Choroid plexus epithelial cell (primary cell): Measurements from ENCODE around the gene SCOC.

ENCODE experiments used
- DNase-seq: peaks from one replicate; pipeline ENCODE4 v3.0.0-alpha.2; 2010; ENCODE audit warnings: low read depth
- H3K4me3 ChIP-seq: 2 replicates; pipeline ENCODE4 v1.5.1; 2011; ENCODE audit warnings: low read depth, mild to moderate bottlenecking, control low read depth, low read length, moderate library complexity
- TF ChIP-seq, protein P1 (sequence below): conservative IDR thresholded peaks from 2 replicates; pipeline ENCODE4 v1.5.1; 2011; ENCODE audit warnings: low read depth, mild to moderate bottlenecking, control low read depth, inconsistent platforms, low read length, moderate library complexity

The SCOC gene

DNA sequence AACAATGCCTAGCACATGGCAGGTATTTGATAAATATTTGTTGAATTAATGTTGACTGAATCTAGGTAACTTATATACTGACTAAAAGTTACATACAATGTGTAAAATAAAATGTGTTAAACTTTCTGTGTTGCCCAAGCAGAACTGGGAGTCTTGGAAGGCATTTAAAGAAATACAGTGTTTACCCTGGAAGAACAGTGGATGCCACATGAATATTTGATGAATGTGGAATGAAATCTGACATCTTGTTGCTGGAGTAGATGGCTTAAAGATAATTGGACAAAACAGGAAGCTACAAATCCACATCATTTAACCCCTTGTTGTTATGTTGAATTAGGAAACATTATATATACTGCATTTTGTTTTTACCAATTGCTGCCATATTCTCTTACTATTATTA lies 39.9 kb upstream of the SCOC start:
- no peak overlapping the region for H3K4me3 ChIP-seq
- no peak for DNase-seq
- TF ChIP-seq, protein P1, sequence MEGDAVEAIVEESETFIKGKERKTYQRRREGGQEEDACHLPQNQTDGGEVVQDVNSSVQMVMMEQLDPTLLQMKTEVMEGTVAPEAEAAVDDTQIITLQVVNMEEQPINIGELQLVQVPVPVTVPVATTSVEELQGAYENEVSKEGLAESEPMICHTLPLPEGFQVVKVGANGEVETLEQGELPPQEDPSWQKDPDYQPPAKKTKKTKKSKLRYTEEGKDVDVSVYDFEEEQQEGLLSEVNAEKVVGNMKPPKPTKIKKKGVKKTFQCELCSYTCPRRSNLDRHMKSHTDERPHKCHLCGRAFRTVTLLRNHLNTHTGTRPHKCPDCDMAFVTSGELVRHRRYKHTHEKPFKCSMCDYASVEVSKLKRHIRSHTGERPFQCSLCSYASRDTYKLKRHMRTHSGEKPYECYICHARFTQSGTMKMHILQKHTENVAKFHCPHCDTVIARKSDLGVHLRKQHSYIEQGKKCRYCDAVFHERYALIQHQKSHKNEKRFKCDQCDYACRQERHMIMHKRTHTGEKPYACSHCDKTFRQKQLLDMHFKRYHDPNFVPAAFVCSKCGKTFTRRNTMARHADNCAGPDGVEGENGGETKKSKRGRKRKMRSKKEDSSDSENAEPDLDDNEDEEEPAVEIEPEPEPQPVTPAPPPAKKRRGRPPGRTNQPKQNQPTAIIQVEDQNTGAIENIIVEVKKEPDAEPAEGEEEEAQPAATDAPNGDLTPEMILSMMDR: no peak

DNA sequence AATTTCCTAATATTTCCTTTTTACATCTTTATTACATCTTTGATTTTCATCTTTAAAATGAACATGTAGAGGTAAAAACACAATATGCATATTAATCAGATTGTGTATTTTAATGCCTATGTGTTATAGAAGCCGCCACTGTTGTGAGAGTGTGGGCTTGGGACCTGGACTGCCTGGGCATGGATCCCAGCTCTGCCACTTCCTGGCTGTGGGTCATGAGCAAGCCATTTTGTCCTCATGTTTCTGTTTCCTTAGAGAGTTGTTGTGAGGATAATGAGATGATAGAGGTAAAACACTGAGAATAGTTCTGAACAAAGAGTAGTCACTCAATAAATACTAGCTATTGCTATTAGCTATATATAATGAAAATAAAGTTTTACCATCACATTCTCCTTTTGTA lies 38.4 kb upstream of the SCOC start:
- no peak for DNase-seq
- H3K4me3 ChIP-seq: no peak overlapping the region
- TF ChIP-seq, protein P1: no peak

DNA sequence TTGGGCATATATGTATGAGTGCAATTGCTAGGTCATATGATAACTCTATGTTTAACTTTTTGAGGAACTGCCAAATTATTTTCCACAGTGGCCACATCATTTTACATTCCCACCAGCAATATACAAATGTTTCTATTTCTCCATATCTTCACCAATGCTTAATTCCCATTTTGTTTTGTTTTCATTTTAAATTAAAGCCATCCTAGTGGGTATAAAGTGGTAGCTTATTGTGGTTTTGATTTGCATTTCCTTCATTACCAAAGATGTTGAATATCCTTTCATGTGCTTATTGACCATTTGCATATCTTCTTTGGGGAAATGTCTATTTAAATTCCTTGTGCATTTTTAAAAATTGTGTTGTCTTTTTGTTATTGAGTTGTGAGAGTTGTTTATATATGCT lies 36.7 kb upstream of the SCOC start:
- H3K4me3 ChIP-seq: no peak overlapping the region
- DNase-seq: no peak
- TF ChIP-seq, protein P1: no peak

DNA sequence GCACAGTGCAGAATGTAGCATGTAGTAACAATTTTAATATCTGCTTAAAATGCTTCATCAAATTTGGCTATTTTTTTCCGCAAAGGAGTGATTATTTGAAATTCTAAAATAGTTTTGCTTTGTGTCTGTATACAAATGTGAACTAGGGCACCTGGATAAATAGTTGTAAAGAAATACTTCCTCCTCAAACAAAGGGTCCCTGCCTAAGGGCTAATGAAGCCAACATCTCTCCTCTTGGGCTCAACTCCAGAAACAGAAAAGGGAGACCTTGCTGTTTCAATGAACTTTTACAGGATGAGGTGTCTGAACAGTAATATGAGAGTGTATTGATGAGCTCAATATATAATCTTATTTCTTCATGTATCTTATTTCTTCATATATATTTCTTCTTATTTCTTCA lies 30.8 kb upstream of the SCOC start:
- no peak for DNase-seq
- no peak overlapping the region for H3K4me3 ChIP-seq
- TF ChIP-seq, protein P1: no peak

DNA sequence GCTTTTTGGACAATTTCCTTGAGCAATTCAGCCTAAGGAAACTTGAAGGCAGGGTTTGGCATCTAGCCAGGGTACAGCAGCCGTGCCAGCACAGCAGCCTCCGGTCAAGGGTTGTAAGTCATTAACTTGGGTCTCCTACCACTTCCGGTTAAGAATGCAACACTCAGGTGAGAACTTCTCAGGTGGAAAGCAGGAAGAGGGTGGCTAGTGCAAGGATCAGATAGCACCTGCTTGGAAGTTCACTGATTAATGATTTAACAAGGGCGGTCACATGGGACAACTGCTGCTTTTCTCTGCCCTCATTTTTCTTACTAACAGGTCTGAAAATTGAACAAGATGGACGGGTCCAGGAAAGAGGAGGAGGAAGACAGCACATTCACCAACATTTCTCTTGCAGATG lies 30.1 kb upstream of the SCOC start:
- H3K4me3 ChIP-seq: no peak overlapping the region
- TF ChIP-seq, protein P1: no peak
- DNase-seq: peak; percentile 25

DNA sequence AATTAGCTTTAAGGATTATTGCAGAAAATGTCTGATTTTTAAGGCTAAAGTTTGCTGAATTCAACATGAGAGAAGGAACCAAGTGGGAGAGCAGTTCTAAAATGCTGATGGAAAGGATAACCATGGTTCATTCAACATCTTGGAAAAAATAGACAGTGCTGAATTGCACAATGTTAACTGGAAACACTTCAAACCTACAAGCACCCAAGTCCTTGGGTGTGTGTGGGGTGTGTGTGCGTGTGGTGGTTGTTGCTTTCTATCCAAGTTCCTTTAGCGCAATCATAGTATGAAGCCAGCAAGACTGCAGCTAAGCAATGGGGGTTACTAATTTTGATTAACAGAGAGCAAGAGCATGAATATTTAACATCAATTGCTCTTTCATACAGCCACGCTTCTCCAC lies 29.3 kb upstream of the SCOC start:
- peak; percentile 34 for DNase-seq
- H3K4me3 ChIP-seq: no peak overlapping the region
- TF ChIP-seq, protein P1: no peak

DNA sequence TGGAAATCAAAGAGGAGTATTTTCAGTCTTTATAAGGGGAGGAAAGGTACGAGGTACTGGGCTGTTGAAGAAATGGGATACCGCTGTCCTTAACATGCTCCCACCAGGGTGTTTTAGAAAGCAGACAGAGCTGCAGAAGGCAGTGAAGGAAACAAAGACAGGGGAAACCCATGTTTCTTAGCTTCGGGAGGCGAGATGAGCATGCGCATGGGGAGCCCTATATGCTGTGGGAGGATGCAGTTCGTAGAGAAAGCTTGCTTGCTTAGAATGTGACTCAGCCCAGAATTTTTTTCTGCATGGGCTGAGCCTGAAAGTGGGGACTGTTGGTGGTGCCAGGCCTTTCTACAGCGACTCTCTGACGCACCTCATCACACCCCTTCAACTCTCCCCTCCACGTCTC lies 28.8 kb upstream of the SCOC start:
- H3K4me3 ChIP-seq: no peak overlapping the region
- peak; percentile 39 for DNase-seq
- TF ChIP-seq, protein P1: no peak
